GM12878 (cell line): ENCODE measurements around the gene KIAA1671.

Experiments used
- ASH2L ChIP-seq: fragments of 300-600, 200-600 bp; sonication (generic); IDR thresholded peaks from 2 replicates; pipeline ENCODE4 v1.6.1; 2017; ENCODE audit warnings: low read depth, mild to moderate bottlenecking, borderline replicate concordance
- CTCF ChIP-seq, 3 experiments: IDR thresholded peaks in 2 of 3; conservative IDR thresholded peaks in 1 of 3; 2 replicates each; pipeline ENCODE4 v1.5.1; 2011; ENCODE audit warnings: low read depth in 3 of 3, low read length in 3 of 3, mild to moderate bottlenecking in 3 of 3, control low read depth in 2 of 3, moderate library complexity in 2 of 3, inconsistent platforms in 1 of 3, mixed read lengths in 1 of 3; ENCODE audit not compliant: control insufficient read depth in 2 of 3, insufficient read depth in 1 of 3; ENCODE audit errors: extremely low read depth in 1 of 3
- EZH2 ChIP-seq: IDR thresholded peaks from 2 replicates; pipeline ENCODE4 v1.6.1; 2012; ENCODE audit warnings: low read depth, mild to moderate bottlenecking, control low read depth, inconsistent platforms, low read length, borderline replicate concordance; ENCODE audit not compliant: control insufficient read depth
- GATAD2B ChIP-seq: fragments of 450-650 bp; conservative IDR thresholded peaks from 2 replicates; pipeline ENCODE4 v1.6.1; 2017; ENCODE audit warnings: low read depth, mild to moderate bottlenecking, moderate library complexity
- JUND ChIP-seq: IDR thresholded peaks from 2 replicates; pipeline ENCODE4 v1.6.1; 2012; ENCODE audit warnings: low read depth, mild to moderate bottlenecking, low read length, improper control_type of control experiment, moderate library complexity
- POLR2A ChIP-seq: IDR thresholded peaks from 2 replicates; pipeline ENCODE4 v1.6.1; 2011; ENCODE audit warnings: low read depth, mild to moderate bottlenecking, low read length
- POLR2AphosphoS2 ChIP-seq: IDR thresholded peaks from 2 replicates; pipeline ENCODE4 v1.6.1; 2011; ENCODE audit warnings: low read depth, mild to moderate bottlenecking, low read length, improper control_type of control experiment, moderate library complexity
- POLR2AphosphoS5 ChIP-seq: IDR thresholded peaks from 2 replicates; pipeline ENCODE4 v1.6.1; 2011; ENCODE audit warnings: mild to moderate bottlenecking, low read length, inconsistent platforms
- RAD21 ChIP-seq: IDR thresholded peaks from 2 replicates; pipeline ENCODE4 v1.6.1; 2011; ENCODE audit warnings: mild to moderate bottlenecking, low read depth, low read length, moderate library complexity; ENCODE audit not compliant: insufficient read depth
- RCOR1 ChIP-seq: conservative IDR thresholded peaks from 2 replicates; pipeline ENCODE4 v1.6.1; 2012; ENCODE audit warnings: low read depth, low read length, improper control_type of control experiment
- REST ChIP-seq: IDR thresholded peaks from 2 replicates; pipeline ENCODE4 v1.6.1; 2012; ENCODE audit warnings: mild to moderate bottlenecking, low read depth, low read length
- SRF ChIP-seq, 2 experiments: IDR thresholded peaks; 2 replicates each; pipeline ENCODE4 v1.6.1; 2011; ENCODE audit warnings: low read depth in 2 of 2, low read length in 2 of 2, mild to moderate bottlenecking in 1 of 2, moderate library complexity in 1 of 2
- SUPT20H ChIP-seq: IDR thresholded peaks from 2 replicates; pipeline ENCODE4 v1.6.1; 2011; ENCODE audit warnings: low read depth, mild to moderate bottlenecking, low read length, moderate library complexity, borderline replicate concordance; ENCODE audit not compliant: control insufficient read depth
- TF ChIP-seq, protein P1 (sequence below): fragments of 450-650 bp; IDR thresholded peaks from 2 replicates; pipeline ENCODE4 v1.6.1; 2016; ENCODE audit warnings: mild to moderate bottlenecking

GRCh38 chr22:25021409-25021808, 68.9 kb downstream of the KIAA1671 start:
- TF ChIP-seq, protein P1, sequence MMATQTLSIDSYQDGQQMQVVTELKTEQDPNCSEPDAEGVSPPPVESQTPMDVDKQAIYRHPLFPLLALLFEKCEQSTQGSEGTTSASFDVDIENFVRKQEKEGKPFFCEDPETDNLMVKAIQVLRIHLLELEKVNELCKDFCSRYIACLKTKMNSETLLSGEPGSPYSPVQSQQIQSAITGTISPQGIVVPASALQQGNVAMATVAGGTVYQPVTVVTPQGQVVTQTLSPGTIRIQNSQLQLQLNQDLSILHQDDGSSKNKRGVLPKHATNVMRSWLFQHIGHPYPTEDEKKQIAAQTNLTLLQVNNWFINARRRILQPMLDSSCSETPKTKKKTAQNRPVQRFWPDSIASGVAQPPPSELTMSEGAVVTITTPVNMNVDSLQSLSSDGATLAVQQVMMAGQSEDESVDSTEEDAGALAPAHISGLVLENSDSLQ: no peak
- TF ChIP-seq POLR2AphosphoS2 (no peak), EZH2 (no peak), CTCF (IDR thresholded peaks at IDR 0.05 in 2 of 3, conservative IDR thresholded peaks at IDR 0.05 in 1 of 3; ENCODE audit: control insufficient read depth in 2 of 3, extremely low read depth in 1 of 3, insufficient read depth in 1 of 3, low read depth in 3 of 3, low read length in 3 of 3) (no peak), RAD21 (no peak), REST (no peak), POLR2AphosphoS5 (no peak), POLR2A (no peak), SRF (IDR thresholded peaks at IDR 0.05; ENCODE audit: low read depth in 2 of 2, low read length in 2 of 2) (no peak), SUPT20H (no peak), GATAD2B (no peak), ASH2L (no peak), RCOR1 (no peak), JUND (no peak)
